Coronary artery (tissue), 2 donors: ENCODE results near the gene MYLK.
A peak's percentile ranks its signal among the peaks of the same experiment; 100 is the strongest.

Experiments used
- DNase-seq: peaks from one replicate; pipeline ENCODE4 v3.0.0-alpha.2; 2017; ENCODE audit warnings: low spot score
- H3K27ac ChIP-seq, 2 donors: fragments of 200-600 bp; sonication (generic); one replicate each; pipeline ENCODE4 v1.5.1; 2016 to 2019
- H3K4me3 ChIP-seq: fragments of 200-600 bp; sonication (generic); 2 replicates; pipeline ENCODE4 v1.5.1; 2016; ENCODE audit warnings: mild to moderate bottlenecking, moderate library complexity
- TF ChIP-seq, protein P1 (sequence below): fragments of 200-600 bp; sonication (generic); IDR thresholded peaks from one replicate; pipeline ENCODE4 v1.5.1; 2019; ENCODE audit warnings: antibody characterized with exemption

Gene MYLK

GRCh38 chr3:123815981-123816380 is 68.2 kb downstream of the MYLK start:
- DNase-seq = no peak
- H3K27ac ChIP-seq = peak overlapping the region in 1 of 2 donors; percentile 77
- TF ChIP-seq, protein P1, sequence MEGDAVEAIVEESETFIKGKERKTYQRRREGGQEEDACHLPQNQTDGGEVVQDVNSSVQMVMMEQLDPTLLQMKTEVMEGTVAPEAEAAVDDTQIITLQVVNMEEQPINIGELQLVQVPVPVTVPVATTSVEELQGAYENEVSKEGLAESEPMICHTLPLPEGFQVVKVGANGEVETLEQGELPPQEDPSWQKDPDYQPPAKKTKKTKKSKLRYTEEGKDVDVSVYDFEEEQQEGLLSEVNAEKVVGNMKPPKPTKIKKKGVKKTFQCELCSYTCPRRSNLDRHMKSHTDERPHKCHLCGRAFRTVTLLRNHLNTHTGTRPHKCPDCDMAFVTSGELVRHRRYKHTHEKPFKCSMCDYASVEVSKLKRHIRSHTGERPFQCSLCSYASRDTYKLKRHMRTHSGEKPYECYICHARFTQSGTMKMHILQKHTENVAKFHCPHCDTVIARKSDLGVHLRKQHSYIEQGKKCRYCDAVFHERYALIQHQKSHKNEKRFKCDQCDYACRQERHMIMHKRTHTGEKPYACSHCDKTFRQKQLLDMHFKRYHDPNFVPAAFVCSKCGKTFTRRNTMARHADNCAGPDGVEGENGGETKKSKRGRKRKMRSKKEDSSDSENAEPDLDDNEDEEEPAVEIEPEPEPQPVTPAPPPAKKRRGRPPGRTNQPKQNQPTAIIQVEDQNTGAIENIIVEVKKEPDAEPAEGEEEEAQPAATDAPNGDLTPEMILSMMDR = no peak
- H3K4me3 ChIP-seq = no peak overlapping the region

DNA sequence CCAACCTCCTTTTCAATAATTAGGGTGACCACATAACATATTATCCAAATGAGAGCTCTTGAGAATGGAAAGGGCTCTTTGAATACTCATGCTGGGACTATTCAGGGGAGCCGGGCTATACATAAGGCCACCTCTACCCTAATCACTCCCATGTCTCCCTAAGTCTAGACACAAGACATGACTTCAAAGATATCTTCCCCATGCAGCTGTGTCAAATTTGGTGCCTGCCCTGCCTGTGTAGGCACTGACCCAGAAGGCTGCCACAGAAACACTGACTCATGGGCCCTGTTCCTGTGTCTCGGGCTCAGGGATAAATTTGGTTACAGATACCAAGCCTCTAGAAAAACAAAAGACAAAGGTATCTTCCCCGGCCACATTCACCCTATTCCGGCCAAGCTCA is 70.3 kb downstream of the MYLK start:
- DNase-seq = no peak
- TF ChIP-seq, protein P1 = no peak

DNA sequence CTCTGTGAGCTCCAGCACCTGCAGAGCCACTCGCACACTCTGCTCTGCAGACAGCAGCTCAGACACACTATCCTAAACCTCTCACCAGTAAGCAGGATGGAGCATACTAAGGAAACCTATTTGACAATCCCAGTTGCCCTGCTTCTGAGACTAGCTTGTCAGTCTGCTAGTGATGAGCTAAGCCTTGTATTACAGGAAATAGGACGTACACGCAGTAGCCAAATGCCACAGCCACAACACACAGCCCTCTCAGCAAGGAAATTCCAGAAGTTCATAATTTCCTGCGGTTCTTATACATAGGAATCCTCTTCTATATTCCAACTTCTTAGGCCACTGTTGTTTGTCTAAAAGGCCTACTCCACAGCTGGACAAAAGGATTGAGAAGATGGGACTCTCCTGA is 74.5 kb downstream of the MYLK start:
- TF ChIP-seq, protein P1 = no peak
- Histone ChIP-seq H3K27ac (no peak overlapping the region), H3K4me3 (no peak overlapping the region)
- no peak for DNase-seq

More for the DNA sequence above, 70.3 kb downstream of the MYLK start:
- peak overlapping the region; percentile 53 to 61 for H3K27ac ChIP-seq
- H3K4me3 ChIP-seq = no peak overlapping the region

DNA sequence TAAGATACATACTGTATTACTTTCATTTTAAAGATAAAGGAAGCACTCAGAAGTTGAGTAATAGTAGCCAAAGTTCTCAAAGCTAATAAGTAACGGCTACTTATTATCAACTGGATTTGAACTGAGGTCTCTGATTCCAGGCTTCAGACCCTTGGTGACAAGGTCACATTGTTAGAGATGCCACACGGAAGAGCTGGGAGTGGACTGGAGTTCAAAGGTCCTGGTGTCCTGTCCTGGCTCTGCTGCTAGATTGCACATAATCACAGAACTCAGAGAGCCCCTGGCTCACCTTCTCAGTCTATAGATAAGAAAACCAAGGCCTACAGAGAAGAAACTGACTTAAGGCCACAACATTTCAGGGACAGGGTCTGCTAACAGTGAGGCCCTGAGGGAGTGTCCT is 75.3 kb downstream of the MYLK start:
- TF ChIP-seq, protein P1 = no peak
- Histone ChIP-seq H3K27ac (no peak overlapping the region), H3K4me3 (no peak overlapping the region)
- no peak for DNase-seq

DNA sequence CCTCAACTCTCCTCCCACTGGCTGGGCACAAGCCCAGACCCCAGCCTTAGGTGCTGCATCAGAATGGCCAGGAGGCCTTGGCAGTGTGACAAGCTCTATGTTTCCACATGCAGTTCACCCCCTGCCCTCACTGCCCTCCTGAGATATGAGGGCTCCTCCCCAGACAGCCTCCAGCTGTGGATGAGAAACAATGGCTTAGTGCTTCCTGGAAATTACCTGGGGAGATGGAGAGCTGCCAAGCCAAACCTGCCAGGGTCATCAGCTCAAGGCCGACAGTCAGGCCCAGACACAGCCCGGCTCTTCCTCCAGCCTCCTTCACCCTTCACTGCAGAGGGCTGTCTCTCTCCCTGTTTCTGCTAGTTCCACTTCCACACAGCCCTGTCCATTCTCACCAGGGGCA is 76.3 kb downstream of the MYLK start:
- Histone ChIP-seq H3K27ac (no peak overlapping the region), H3K4me3 (no peak overlapping the region)
- no peak for DNase-seq
- TF ChIP-seq, protein P1 = no peak

DNA sequence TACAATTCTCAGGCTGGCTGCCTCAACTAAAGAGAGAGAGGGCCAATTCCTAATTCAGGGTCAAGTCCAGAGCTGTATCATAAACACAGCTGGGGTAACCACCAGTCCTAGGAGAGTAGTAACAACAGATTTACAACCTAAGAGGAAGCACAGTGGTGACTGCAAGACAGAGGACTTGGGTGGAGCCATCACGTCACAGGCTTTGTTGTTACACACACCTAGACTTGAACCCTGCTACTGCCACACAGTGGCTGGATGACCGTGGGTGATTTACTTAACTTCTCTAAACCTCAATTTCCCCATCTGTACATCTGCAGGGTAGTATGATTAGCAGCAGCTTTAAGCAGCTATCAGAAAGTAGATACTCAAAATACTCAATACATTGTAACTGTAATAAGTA is 78.6 kb downstream of the MYLK start:
- no peak overlapping the region for H3K4me3 ChIP-seq
- TF ChIP-seq, protein P1 = no peak
- DNase-seq = no peak
- no peak overlapping the region for H3K27ac ChIP-seq

DNA sequence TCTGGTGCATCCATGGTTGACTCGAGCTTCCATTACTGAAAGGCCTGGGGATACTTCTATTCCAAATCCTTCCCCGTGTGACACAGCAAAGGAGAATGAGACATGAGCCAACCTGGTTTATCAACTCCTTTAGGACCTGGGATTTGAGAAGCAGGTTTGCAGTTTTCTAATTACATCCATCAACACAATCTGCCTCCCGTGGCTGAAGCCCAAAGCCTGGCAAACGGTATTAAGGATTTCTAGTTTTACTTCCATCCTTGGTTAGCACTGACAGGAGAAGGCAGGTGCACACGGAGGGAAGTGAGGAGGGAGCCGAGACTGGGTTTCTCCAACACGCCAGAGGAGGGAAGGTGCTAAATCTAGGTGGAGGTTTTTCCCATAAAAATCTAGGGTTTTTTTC is 79.0 kb downstream of the MYLK start:
- Histone ChIP-seq H3K4me3 (no peak overlapping the region), H3K27ac (no peak overlapping the region)
- TF ChIP-seq, protein P1 = no peak
- DNase-seq = no peak
